Caco-2 (cell line): ENCODE measurements around the gene GTF2I. TPM values are rescaled to one million over a fixed set of nuclear protein-coding genes. Genes with fewer than 3 reads are reported as not detected.

Experiments used
- BruUV-seq: library from RNA; stranded (reverse); fragments of 400-500 nt; replicated peaks from 2 replicates; lab custom pipeline; 2021; lab: Mats Ljungman, UMichigan
- CTCF ChIA-PET: fragments of 300-600 bp; sonication (Branson Sonifier 250); formaldehyde crosslinking; loops from one replicate; lab custom pipeline; 2022; ENCODE audit warnings: antibody characterized with exemption; lab: Charles Lee
- POLR2A ChIA-PET: fragments of 300-600 bp; sonication (Branson Sonifier 250); formaldehyde crosslinking; loops from one replicate; lab custom pipeline; 2022; ENCODE audit warnings: antibody characterized with exemption; lab: Charles Lee
- DNase-seq, 2 experiments: peaks; one replicate each; pipeline versions ENCODE4 v3.0.0 to v3.0.0-alpha.2; 2020 to 2022
- H3K27me3 ChIP-seq: replicated peaks from 2 replicates; pipeline ENCODE4 v1.6.0; 2011; ENCODE audit warnings: low read length; ENCODE audit not compliant: control insufficient read depth, insufficient read depth
- H3K36me3 ChIP-seq: 2 replicates; pipeline ENCODE4 v1.5.1; 2011; ENCODE audit warnings: low read length; ENCODE audit not compliant: control insufficient read depth, insufficient read depth
- H3K4me1 ChIP-seq: fragments of 250-450 bp; sonication (Bioruptor Pico); 2 replicates; pipeline ENCODE4 v1.5.1; 2020; ENCODE audit warnings: mild to moderate bottlenecking
- H3K4me3 ChIP-seq: 2 replicates; pipeline ENCODE4 v1.5.1; 2011; ENCODE audit warnings: low read depth, mild to moderate bottlenecking, control low read depth, low read length
- H3K9me3 ChIP-seq: fragments of 250-450 bp; sonication (Bioruptor Pico); 2 replicates; pipeline ENCODE4 v1.5.1; 2020; ENCODE audit warnings: mild to moderate bottlenecking, moderate library complexity
- H3K27ac Mint-ChIP-seq: one replicate; pipeline ENCODE4 v1.8.0; 2022; ENCODE audit warnings: mixed read lengths; ENCODE audit not compliant: unreplicated experiment
- H3K27me3 Mint-ChIP-seq: one replicate; pipeline ENCODE4 v1.8.0; 2022; ENCODE audit warnings: mixed read lengths; ENCODE audit not compliant: insufficient read depth, unreplicated experiment
- H3K36me3 Mint-ChIP-seq: one replicate; pipeline ENCODE4 v1.8.0; 2022; ENCODE audit warnings: mild to moderate bottlenecking, mixed read lengths; ENCODE audit not compliant: insufficient read depth, unreplicated experiment
- H3K4me1 Mint-ChIP-seq: one replicate; pipeline ENCODE4 v1.8.0; 2022; ENCODE audit warnings: low read depth, mixed read lengths; ENCODE audit not compliant: unreplicated experiment
- H3K4me3 Mint-ChIP-seq: one replicate; pipeline ENCODE4 v1.8.0; 2022; ENCODE audit warnings: mild to moderate bottlenecking, moderate library complexity, mixed read lengths; ENCODE audit not compliant: unreplicated experiment
- H3K9me3 Mint-ChIP-seq: one replicate; pipeline ENCODE4 v1.8.0; 2022; ENCODE audit warnings: mixed read lengths; ENCODE audit not compliant: unreplicated experiment
- CTCF ChIP-seq, 2 experiments: fragments of 200-600 bp in 1 of 2; IDR thresholded peaks; 1 replicate in 1 of 2; 2 replicates in 1 of 2; pipeline versions ENCODE4 v1.5.1 to v1.8.0; 2011 to 2022; ENCODE audit warnings: antibody characterized with exemption in 1 of 2, control low read depth in 1 of 2, inconsistent platforms in 1 of 2, low read depth in 1 of 2, low read length in 1 of 2, mild to moderate bottlenecking in 1 of 2, moderate library complexity in 1 of 2; ENCODE audit not compliant: insufficient read depth in 1 of 2, severe bottlenecking in 1 of 2, unreplicated experiment in 1 of 2
- intact Hi-C: fragments of 100-400 bp; cut with micrococcal nuclease; formaldehyde crosslinking; loops from one replicate; pipeline ENCODE4 v1.10.0; 2022; ENCODE audit not compliant: unreplicated experiment
- total RNA-seq: library from RNA; stranded (reverse); gene quantifications from 2 replicates; pipeline ENCODE4 v1.2.3, GENCODE V29; 2022

The GTF2I gene
- total RNA-seq, 1 experiment from 2014 or later, result 252 TPM

DNA sequence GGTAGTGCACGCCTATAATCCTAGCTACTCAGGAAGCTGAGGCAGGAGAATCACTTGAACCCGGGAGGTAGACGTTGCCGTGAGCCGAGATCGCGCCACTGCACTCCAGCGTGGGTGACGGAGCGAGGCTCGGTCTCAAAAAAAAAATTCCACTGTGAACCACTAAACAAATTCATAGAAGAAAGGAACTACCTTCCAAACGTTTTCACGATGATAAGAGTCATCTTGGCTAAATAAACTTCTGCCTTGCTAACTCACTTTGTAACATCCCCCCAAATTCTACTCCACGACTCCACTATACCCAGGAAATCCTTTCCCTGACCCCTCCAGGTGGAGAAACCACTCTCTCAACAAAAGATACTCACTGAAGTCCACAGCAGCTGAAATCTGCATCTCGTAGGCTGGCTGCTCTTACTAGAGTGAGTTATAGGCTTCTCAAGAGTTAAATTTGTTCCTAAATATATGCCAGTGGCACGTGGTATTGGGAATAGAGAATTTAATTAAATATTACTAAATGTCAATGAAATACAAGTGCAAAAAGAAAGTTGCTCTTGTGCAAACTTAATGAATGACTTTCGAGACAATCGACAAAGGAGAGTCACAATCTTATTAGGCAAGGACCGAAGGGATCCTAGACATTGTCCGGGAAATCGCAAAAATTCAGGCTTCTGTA is 1.6 kb upstream of the GTF2I start:
- no peaks in the 10 kb centered on the region for H3K27me3 Mint-ChIP-seq
- H3K4me1 Mint-ChIP-seq, result peaks cover 22% of the 10 kb centered on the region
- DNase-seq, result no peak
- H3K9me3 ChIP-seq, result no peaks in the 10 kb centered on the region
- ChIA-PET POLR2A (interaction anchor here (1.0 kb wide), 1 partner anchor 76 kb away, joined by 3 read pairs; no protein-coding TSS in a partner anchor), CTCF (no interaction called here)
- BruUV-seq, result no TSS peak
- H3K27ac Mint-ChIP-seq, result peak overlapping the region; percentile 82
- H3K4me3 Mint-ChIP-seq, result peak overlapping the region; percentile 80
- no peaks in the 10 kb centered on the region for H3K27me3 ChIP-seq
- H3K4me1 ChIP-seq, result peaks cover 29% of the 10 kb centered on the region
- H3K36me3 ChIP-seq, result no peaks in the 10 kb centered on the region; the same call in 1 of the 2 replicates
- no peaks in the 10 kb centered on the region for H3K9me3 Mint-ChIP-seq
- H3K36me3 Mint-ChIP-seq, result peaks cover 44% of the 10 kb centered on the region
- H3K4me3 ChIP-seq, result peak overlapping the region; percentile 78
- no peak for TF ChIP-seq CTCF (IDR thresholded peaks at IDR 0.05; ENCODE audit: insufficient read depth in 1 of 2, low read depth in 1 of 2, low read length in 1 of 2, severe bottlenecking in 1 of 2, unreplicated experiment in 1 of 2)
- intact Hi-C loops, result loop anchor here (2.0 to 10.0 kb wide), 2 partner anchors 21 to 241 kb away; no protein-coding TSS in a partner anchor

- ChIA-PET POLR2A (interaction anchor here (0.6 to 0.9 kb wide), 2 partner anchors 76 to 333 kb away, joined by 3 to 5 read pairs; no protein-coding TSS in a partner anchor), CTCF (interaction anchor here (0.7 to 1.5 kb wide), 2 partner anchors 72 to 76 kb away, joined by 4 to 18 read pairs; no protein-coding TSS in a partner anchor)
- peak overlapping the region; percentile 80 for H3K4me3 Mint-ChIP-seq
- no peaks in the 10 kb centered on the region for H3K9me3 Mint-ChIP-seq
- no peaks in the 10 kb centered on the region; the same call in 1 of the 2 replicates for H3K36me3 ChIP-seq
- no peaks in the 10 kb centered on the region for H3K9me3 ChIP-seq
- peak overlapping the region; percentile 78 for H3K4me3 ChIP-seq
- H3K4me1 ChIP-seq, result peaks cover 29% of the 10 kb centered on the region
- intact Hi-C loops, result loop anchor here (2.0 to 10.0 kb wide), 2 partner anchors 22 to 242 kb away; no protein-coding TSS in a partner anchor
- peaks cover 49% of the 10 kb centered on the region for H3K36me3 Mint-ChIP-seq
- peak overlapping the region; percentile 82 for H3K27ac Mint-ChIP-seq
- no TSS peak for BruUV-seq
- DNase-seq, result peak; percentile 58 to 71
- TF ChIP-seq CTCF (IDR thresholded peaks at IDR 0.05; ENCODE audit: insufficient read depth in 1 of 2, low read depth in 1 of 2, low read length in 1 of 2, severe bottlenecking in 1 of 2, unreplicated experiment in 1 of 2), result peak in 1 of 2 experiments; percentile 35
- peaks cover 23% of the 10 kb centered on the region for H3K4me1 Mint-ChIP-seq
- no peaks in the 10 kb centered on the region for H3K27me3 ChIP-seq
- H3K27me3 Mint-ChIP-seq, result no peaks in the 10 kb centered on the region
These were observed 1.1 kb upstream of the GTF2I start for GRCh38 chr7:74656441-74656836.

GRCh38 chr7:74656837-74657691 is 454 bp upstream of the GTF2I start:
- intact Hi-C loops, result loop anchor here (1.0 to 10.0 kb wide), 3 partner anchors 22 to 242 kb away; no protein-coding TSS in a partner anchor
- Histone ChIP-seq H3K27me3 (no peaks in the 10 kb centered on the region), H3K36me3 (no peaks in the 10 kb centered on the region; the same call in 1 of the 2 replicates), H3K9me3 (no peaks in the 10 kb centered on the region), H3K4me1 (peaks cover 29% of the 10 kb centered on the region), H3K4me3 (peak overlapping the region; percentile 90)
- Mint-ChIP-seq H3K4me3 (peak overlapping the region; percentile 80), H3K4me1 (peaks cover 23% of the 10 kb centered on the region), H3K27me3 (no peaks in the 10 kb centered on the region), H3K9me3 (no peaks in the 10 kb centered on the region), H3K36me3 (peaks cover 52% of the 10 kb centered on the region), H3K27ac (peak overlapping the region; percentile 82)
- DNase-seq, result peak; percentile 98 to 99
- POLR2A ChIA-PET, result interaction anchor here (0.6 to 0.9 kb wide), 9 partner anchors 14 to 332 kb away, joined by 3 to 9 read pairs (median 5); no protein-coding TSS in a partner anchor
- CTCF ChIA-PET, result interaction anchor here (0.6 to 1.5 kb wide), 9 partner anchors 37 to 533 kb away, joined by 3 to 18 read pairs (median 5); no protein-coding TSS in a partner anchor
- peak in 1 of 2 experiments; percentile 14 for TF ChIP-seq CTCF (IDR thresholded peaks at IDR 0.05; ENCODE audit: insufficient read depth in 1 of 2, low read depth in 1 of 2, low read length in 1 of 2, severe bottlenecking in 1 of 2, unreplicated experiment in 1 of 2)
- TSS peak; percentile 69 for BruUV-seq
